Astrocyte of the cerebellum (primary cell): ENCODE data around the gene MRPL24.

Experiments
- DNase-seq: peaks from one replicate; pipeline ENCODE4 v3.0.0-alpha.2; 2011; ENCODE audit warnings: low read depth
- H3K4me3 ChIP-seq: 2 replicates; pipeline ENCODE4 v1.5.1; 2011; ENCODE audit warnings: mild to moderate bottlenecking, low read depth, low read length, moderate library complexity
- CTCF ChIP-seq: IDR thresholded peaks from 2 replicates; pipeline ENCODE4 v1.5.1; 2012; ENCODE audit warnings: low read length, low read depth, moderate library complexity, mild to moderate bottlenecking; ENCODE audit errors: missing control alignments
- in situ Hi-C: cut with HindIII; loops from 2 replicates; pipeline ENCODE4 v1.10.0; 2017; ENCODE audit warnings: low sequenced_read_pairs

The MRPL24 gene

DNA sequence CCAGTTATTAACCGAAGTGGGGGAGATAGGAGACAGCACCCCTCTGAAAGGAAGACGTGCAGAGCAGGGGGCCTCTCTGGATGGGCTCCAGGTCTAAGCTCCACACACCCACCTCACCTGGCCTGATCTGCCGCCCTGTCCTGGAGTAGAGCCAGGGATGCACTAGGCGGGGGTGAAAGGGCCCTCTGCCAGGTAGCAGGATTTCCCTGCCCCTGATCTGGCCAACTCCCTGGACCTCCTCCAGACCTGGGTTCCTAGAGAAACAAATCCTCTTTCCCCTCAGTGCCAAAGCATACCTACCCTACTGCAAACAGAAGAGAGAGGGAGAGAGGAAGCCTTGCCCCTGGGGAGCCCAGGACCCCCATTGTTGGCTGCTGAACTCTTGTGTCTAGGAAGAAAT, 37.6 kb downstream of the MRPL24 start:
- in situ Hi-C loops, result no loop called here
- TF ChIP-seq CTCF, result no peak
- no peak overlapping the region for H3K4me3 ChIP-seq
- DNase-seq, result no peak

DNA sequence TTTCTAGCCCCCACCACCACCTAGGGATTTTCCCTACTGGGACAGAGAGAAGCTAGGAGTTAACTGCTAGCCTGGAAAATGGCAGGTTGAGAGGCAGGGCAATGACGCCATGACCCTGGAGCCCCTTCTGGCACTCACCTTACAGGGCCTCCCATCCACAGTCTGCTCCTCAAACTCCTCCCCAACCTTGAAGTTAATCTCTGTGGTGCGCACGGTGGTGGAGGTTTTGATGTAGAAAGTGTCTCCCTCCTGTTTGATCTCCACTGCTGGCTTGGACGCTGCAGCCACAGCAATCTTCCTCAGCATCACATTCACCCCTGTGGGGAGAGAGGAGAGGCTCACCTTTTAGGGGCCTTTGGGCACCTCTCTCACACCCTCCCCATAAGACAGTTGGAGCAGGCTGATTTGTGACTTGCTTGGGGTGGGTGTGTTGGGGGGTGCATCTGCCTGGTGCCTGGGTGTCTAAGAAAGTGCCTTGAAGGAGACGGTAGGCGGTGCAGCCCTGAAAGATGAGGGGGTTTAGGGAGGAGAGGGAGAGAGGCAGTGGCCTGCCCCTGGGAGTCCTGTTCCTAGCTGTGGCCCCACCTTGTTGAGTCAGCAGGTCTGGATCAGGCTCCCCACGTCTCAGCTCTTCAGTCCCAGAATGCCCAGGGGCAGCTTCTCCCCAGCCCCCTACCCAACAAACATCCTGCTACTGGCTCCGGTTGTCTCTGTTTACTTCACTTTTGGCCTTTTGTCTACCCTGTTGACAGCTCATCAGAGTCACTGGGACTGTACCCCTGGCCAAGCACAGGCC, 40.0 kb downstream of the MRPL24 start:
- TF ChIP-seq CTCF, result no peak
- DNase-seq, result no peak
- H3K4me3 ChIP-seq, result no peak overlapping the region
- in situ Hi-C loops, result no loop called here

GRCh38 chr1:156698995-156699394, 41.9 kb downstream of the MRPL24 start:
- no peak for TF ChIP-seq CTCF
- in situ Hi-C loops, result no loop called here
- no peak overlapping the region for H3K4me3 ChIP-seq
- no peak for DNase-seq

GRCh38 chr1:156697481-156697880, 43.4 kb downstream of the MRPL24 start:
- no peak for DNase-seq
- in situ Hi-C loops, result no loop called here
- H3K4me3 ChIP-seq, result no peak overlapping the region
- TF ChIP-seq CTCF, result no peak

- in situ Hi-C loops, result no loop called here
- TF ChIP-seq CTCF, result no peak
- no peak for DNase-seq
- H3K4me3 ChIP-seq, result no peak overlapping the region
These were observed 44.1 kb downstream of the MRPL24 start for GRCh38 chr1:156696755-156697154.

GRCh38 chr1:156694690-156694962, 46.3 kb downstream of the MRPL24 start:
- no peak for DNase-seq
- in situ Hi-C loops, result no loop called here
- TF ChIP-seq CTCF, result no peak

More at GRCh38 chr1:156694690-156694962, 46.3 kb downstream of the MRPL24 start:
- H3K4me3 ChIP-seq, result no peak overlapping the region
